DMS79 (cell line): ENCODE data around the gene NPTN.

Experiments used
- DNase-seq: peaks from one replicate; lab custom pipeline; 2025; lab: John Stamatoyannopoulos, UW

NPTN gene

DNA sequence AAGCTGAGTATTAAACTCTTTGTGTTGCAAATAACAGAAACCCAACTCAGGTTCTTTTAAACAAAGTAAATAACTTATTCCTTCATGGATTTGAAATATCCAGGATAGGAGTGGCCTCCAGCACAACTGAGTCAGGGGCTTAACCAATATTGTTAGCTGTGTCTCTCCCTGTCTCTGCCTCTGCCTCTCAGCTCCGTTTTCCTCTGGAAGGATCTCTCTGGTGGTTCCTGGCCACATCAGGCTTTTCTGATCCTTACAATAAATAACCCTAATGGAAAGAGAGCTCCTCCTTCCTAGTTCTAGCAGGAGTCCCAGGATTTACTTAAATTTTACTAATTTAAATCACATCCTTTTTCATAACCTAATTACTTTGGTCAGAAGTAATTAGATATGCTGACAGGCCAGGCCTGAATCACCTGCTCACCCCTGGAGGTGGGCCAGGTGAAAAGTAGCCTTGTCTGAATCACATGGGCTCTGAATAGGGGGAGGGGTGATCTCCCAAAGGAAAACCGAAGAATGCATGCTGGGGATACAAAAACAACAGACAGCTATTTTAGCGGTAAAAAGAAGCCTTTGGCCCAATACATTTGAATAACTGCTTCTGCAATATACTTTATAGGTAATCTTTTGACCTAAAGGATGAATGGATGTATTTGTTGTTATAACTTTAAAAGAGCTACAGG is 114.9 kb downstream of the NPTN start:
- no peak for DNase-seq

DNA sequence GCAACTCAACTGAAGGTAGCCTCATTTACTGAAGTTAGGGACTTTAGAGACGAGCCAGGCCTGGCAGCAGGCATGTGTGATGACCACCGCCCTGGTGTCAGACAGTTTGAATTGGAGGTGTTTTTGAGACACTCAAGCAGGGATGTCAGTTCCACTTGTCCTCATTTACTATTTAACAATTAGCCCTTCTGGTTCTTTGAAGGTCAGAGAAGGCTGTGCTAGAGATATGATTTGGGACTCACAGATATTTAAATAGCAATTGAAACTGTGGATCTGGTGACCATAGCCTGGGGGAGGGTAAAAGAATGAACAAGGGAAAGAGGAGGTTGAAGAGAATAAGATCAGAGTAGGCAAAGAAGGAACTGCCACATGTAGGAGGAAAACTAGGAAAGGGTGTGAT is 115.6 kb downstream of the NPTN start:
- DNase-seq = no peak

DNA sequence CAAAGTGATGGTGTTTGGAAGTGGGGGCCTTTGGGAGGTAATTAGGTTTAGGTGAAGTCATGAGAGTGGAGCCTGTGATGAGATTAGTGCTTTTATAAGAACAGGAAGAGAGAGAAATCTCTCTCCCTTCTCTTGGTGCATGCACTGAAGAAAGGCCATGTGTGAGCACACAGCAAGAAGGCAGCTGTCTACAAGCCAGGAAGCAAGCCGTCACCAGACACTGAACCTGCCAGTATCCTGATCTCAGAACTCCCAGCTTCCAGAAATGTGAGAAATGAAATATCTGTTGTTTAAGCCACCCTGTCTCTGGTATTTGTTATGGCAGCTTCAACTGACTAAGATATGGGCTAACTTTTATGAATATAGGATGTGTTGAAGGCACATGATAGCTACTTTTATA is 117.7 kb downstream of the NPTN start:
- DNase-seq = no peak
